HepG2 (cell line): ENCODE data around the gene SIX3.

Experiments
- CREB1 ChIP-seq, 2 experiments: fragments of 450-650 bp in 1 of 2; IDR thresholded peaks; 2 replicates each; pipeline ENCODE4 v1.6.1; 2016 to 2017; ENCODE audit warnings: control low read depth in 1 of 2, mild to moderate bottlenecking in 1 of 2, missing compliant biosample characterization in 1 of 2, missing genetic modification characterization in 1 of 2
- CTCF ChIP-seq: sonication (generic); formaldehyde crosslinking; IDR thresholded peaks from 2 replicates; pipeline ENCODE4 v1.5.0; 2020; ENCODE audit warnings: mild to moderate bottlenecking, missing genetic modification reagents, moderate library complexity
- HNRNPK ChIP-seq: fragments of 200-400 bp; formaldehyde crosslinking; IDR thresholded peaks from 2 replicates; pipeline ENCODE4 v1.6.1; 2018; ENCODE audit warnings: low read length, low read depth, moderate library complexity, mild to moderate bottlenecking; ENCODE audit not compliant: poor library complexity, severe bottlenecking
- HOXA7 ChIP-seq: sonication (generic); formaldehyde crosslinking; IDR thresholded peaks from 2 replicates; pipeline ENCODE4 v1.8.1; 2022; ENCODE audit warnings: mild to moderate bottlenecking, missing genetic modification reagents, moderate library complexity
- JUND ChIP-seq: sonication (generic); formaldehyde crosslinking; IDR thresholded peaks from 2 replicates; pipeline ENCODE4 v1.8.0; 2022; ENCODE audit warnings: mild to moderate bottlenecking, missing genetic modification reagents
- NFE2L2 ChIP-seq: fragments of 150-350 bp; IDR thresholded peaks from 2 replicates; pipeline ENCODE4 v1.6.1; 2014; ENCODE audit warnings: low read length
- POLR2A ChIP-seq, 2 experiments: IDR thresholded peaks; 2 replicates each; pipeline ENCODE4 v1.6.1; 2011; ENCODE audit warnings: low read depth in 2 of 2, low read length in 2 of 2, mild to moderate bottlenecking in 1 of 2, moderate library complexity in 1 of 2; ENCODE audit not compliant: insufficient read depth in 1 of 2
- SNAPC2 ChIP-seq: sonication (generic); formaldehyde crosslinking; IDR thresholded peaks from 2 replicates; pipeline ENCODE4 v1.8.1; 2022; ENCODE audit warnings: mild to moderate bottlenecking, missing genetic modification reagents

GRCh38 chr2:44916291-44916690 is 25.2 kb upstream of the SIX3 start:
- no peak for TF ChIP-seq NFE2L2
- no peak for TF ChIP-seq CTCF (CRISPR knock-in tag)
- no peak for TF ChIP-seq CREB1 (IDR thresholded peaks at IDR 0.05)
- TF ChIP-seq CREB1 (CRISPR knock-in tag; IDR thresholded peaks at IDR 0.05): no peak
- no peak for TF ChIP-seq JUND (CRISPR knock-in tag)
- no peak for TF ChIP-seq HOXA7 (CRISPR knock-in tag)
- TF ChIP-seq SNAPC2 (CRISPR knock-in tag): no peak
- TF ChIP-seq POLR2A (IDR thresholded peaks at IDR 0.05; ENCODE audit: insufficient read depth in 1 of 2, low read depth in 2 of 2, low read length in 2 of 2): no peak
- no peak for TF ChIP-seq HNRNPK
